ENCODE results near the gene HTN1. TPM values are rescaled to one million over a fixed set of nuclear protein-coding genes. Genes with fewer than 3 reads are reported as not detected.
"Not testable (repeated sequence)": the region's sequence is repeated elsewhere in the genome, so short reads cannot be mapped to it uniquely, and the experiment has no call there.

Gene HTN1
- total RNA-seq = not detected

DNA sequence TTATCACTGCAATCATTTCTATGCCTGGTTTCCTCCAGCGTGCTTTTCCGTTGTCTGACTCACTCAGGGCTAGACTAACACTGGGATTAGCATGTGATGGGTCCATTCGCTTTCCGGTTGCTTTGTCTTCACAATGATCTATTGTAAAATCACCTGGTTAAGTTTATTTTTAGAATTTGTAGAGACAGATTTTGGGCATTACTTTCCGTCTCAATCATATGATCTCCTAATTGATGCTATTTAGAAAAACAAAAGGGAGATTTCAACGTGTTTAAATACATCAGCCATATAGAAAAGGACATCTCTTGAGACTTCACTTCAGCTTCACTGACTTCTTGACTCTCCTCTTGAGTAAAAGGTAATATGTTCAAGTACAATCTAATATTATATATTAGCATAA, at the start of gene HTN1:
TSS of gene HTN1 (plus strand) at position 301 of the 400 bp plus-strand sequence. CDS start 2,639 bp downstream, outside the sequence.
- not testable (repeated sequence) for H3K4me1 ChIP-seq (ENCODE audit: control insufficient read depth in 1 of 2, low read depth in 2 of 2); ATAC-seq (ENCODE audit: insufficient number of reproducible peaks, low FRiP score, low read depth); DNase-seq (ENCODE audit: low spot score)

DNA sequence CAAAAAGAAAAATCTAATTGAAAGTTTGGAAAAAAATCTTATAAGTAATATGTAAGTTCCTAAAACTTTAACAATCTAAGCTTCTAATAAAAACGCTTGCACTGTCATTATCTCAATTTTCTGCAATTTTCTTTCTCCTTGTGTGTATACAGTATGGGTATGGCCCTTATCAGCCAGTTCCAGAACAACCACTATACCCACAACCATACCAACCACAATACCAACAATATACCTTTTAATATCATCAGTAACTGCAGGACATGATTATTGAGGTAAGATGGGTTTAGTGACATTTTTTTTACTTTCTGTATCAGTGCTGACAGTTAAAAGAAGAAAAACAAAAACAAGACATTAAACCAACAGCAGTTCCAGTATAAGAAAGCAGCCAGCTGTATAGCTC, 49.5 kb upstream of the HTN1 start:
- Histone ChIP-seq H3K4me3 (no peak overlapping the region), H3K36me3 (no peaks in the 10 kb centered on the region), H3K27ac (no peak overlapping the region), H3K9me3 (no peaks in the 10 kb centered on the region), H3K4me1 (ENCODE audit: control insufficient read depth in 1 of 2, low read depth in 2 of 2) (no peaks in the 10 kb centered on the region), H3K27me3 (replicated peaks; ENCODE audit: insufficient read depth) (no peaks in the 10 kb centered on the region)
- no peak for DNase-seq (ENCODE audit: low spot score)
- TF ChIP-seq, protein P1, sequence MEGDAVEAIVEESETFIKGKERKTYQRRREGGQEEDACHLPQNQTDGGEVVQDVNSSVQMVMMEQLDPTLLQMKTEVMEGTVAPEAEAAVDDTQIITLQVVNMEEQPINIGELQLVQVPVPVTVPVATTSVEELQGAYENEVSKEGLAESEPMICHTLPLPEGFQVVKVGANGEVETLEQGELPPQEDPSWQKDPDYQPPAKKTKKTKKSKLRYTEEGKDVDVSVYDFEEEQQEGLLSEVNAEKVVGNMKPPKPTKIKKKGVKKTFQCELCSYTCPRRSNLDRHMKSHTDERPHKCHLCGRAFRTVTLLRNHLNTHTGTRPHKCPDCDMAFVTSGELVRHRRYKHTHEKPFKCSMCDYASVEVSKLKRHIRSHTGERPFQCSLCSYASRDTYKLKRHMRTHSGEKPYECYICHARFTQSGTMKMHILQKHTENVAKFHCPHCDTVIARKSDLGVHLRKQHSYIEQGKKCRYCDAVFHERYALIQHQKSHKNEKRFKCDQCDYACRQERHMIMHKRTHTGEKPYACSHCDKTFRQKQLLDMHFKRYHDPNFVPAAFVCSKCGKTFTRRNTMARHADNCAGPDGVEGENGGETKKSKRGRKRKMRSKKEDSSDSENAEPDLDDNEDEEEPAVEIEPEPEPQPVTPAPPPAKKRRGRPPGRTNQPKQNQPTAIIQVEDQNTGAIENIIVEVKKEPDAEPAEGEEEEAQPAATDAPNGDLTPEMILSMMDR (IDR thresholded peaks at IDR 0.05) = no peak
- no peak for ATAC-seq (ENCODE audit: insufficient number of reproducible peaks, low FRiP score, low read depth)

More for the DNA sequence above, at the start of gene HTN1:
- H3K27me3 ChIP-seq (replicated peaks; ENCODE audit: insufficient read depth); H3K9me3 ChIP-seq; H3K4me3 ChIP-seq; H3K36me3 ChIP-seq; H3K27ac ChIP-seq: not testable (repeated sequence)

DNA sequence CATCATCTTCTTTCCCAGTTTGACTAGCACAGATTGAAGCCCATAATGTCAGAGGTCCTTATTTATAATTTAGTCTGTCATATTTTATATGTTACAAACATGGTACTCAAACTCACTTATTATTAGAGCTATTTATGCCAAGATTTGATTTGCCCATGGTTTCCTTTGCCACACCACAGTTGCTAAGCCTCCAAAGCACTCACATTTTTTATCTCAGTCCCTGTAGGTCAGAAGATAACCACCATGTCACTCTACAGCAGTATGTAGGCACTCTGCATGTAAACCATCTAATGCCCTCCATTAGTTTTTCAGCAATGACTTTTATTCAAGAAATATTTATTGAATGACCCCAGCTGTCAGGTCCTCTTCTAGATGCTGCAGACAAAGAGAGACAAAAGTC, 47.7 kb upstream of the HTN1 start:
- ATAC-seq (ENCODE audit: insufficient number of reproducible peaks, low FRiP score, low read depth) (no peak), DNase-seq (ENCODE audit: low spot score) (no peak)
- Histone ChIP-seq H3K4me3 (no peak overlapping the region), H3K36me3 (no peaks in the 10 kb centered on the region), H3K9me3 (no peaks in the 10 kb centered on the region), H3K4me1 (ENCODE audit: control insufficient read depth in 1 of 2, low read depth in 2 of 2) (no peaks in the 10 kb centered on the region), H3K27ac (no peak overlapping the region), H3K27me3 (replicated peaks; ENCODE audit: insufficient read depth) (no peaks in the 10 kb centered on the region)
- TF ChIP-seq, protein P1 (IDR thresholded peaks at IDR 0.05) = no peak

DNA sequence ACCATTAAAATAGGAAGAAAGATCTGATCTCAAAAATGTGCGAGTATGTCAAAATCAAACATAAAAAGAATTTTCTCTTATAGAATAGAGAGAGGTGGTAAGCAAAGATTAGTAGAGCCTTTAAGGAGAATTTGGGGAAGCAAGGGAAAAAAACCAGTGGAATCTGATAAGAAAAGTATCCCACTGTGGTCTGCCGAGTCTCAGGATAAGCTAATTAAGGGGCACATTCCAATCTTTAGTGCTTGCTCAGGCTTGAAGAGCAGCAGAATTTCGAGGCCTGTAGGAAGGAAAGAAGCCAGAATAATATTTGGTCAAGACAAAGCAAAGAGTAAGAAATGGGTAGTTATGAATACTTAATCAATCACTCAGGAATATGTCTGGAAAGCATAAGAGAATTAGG, 41.5 kb upstream of the HTN1 start:
- ATAC-seq (ENCODE audit: insufficient number of reproducible peaks, low FRiP score, low read depth) = no peak

DNA sequence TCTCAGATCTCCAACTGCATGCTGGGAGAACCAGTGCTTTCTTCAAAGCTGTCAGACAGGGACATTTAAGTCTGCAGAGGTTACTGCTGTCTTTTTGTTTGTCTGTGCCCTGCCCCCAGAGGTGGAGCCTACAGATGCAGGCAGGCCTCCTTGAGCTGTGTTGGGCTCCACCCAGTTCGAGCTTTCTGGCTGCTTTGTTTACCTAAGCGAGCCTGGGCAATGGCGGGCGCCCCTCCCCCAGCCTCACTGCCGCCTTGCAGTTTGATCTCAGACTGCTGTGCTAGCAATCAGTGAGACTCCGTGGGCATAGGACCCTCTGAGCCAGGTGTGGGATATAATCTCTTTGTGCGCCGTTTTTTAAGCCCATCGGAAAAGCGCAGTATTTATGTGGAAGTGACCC, 31.2 kb upstream of the HTN1 start:
- H3K9me3 ChIP-seq; H3K27me3 ChIP-seq (replicated peaks; ENCODE audit: insufficient read depth); H3K4me3 ChIP-seq; ATAC-seq (ENCODE audit: insufficient number of reproducible peaks, low FRiP score, low read depth); H3K27ac ChIP-seq; H3K36me3 ChIP-seq; H3K4me1 ChIP-seq (ENCODE audit: control insufficient read depth in 1 of 2, low read depth in 2 of 2); DNase-seq (ENCODE audit: low spot score): not testable (repeated sequence)

More for the DNA sequence above, 41.5 kb upstream of the HTN1 start:
- Histone ChIP-seq H3K27ac (no peak overlapping the region), H3K4me3 (no peak overlapping the region), H3K36me3 (no peaks in the 10 kb centered on the region), H3K9me3 (no peaks in the 10 kb centered on the region), H3K4me1 (ENCODE audit: control insufficient read depth in 1 of 2, low read depth in 2 of 2) (no peaks in the 10 kb centered on the region), H3K27me3 (replicated peaks; ENCODE audit: insufficient read depth) (no peaks in the 10 kb centered on the region)
- no peak for DNase-seq (ENCODE audit: low spot score)
- TF ChIP-seq, protein P1 (IDR thresholded peaks at IDR 0.05) = no peak

DNA sequence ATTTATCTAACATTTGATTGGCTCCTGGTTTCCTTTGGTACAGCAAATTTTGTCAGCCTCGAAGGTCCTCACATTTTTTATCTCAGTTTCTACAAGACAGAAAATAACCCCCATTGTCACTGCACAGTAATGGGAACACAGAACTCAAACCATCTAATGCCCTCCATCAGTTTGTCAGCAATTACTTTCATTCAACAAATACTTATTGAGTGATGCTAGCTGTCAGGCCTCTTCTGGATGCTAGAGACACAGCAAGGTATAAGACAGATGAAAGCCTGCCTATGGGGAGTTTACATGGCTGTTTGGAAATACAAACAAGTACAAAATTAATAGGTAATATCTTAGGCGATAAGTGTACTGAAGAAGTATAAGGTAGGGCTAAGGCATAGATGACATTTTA, 27.0 kb upstream of the HTN1 start:
- no peak for ATAC-seq (ENCODE audit: insufficient number of reproducible peaks, low FRiP score, low read depth)
- H3K9me3 ChIP-seq = no peaks in the 10 kb centered on the region
- TF ChIP-seq, protein P1 (IDR thresholded peaks at IDR 0.05) = no peak
- H3K4me3 ChIP-seq = no peak overlapping the region
- no peaks in the 10 kb centered on the region for H3K27me3 ChIP-seq (replicated peaks; ENCODE audit: insufficient read depth)
- DNase-seq (ENCODE audit: low spot score) = no peak
- no peaks in the 10 kb centered on the region for H3K4me1 ChIP-seq (ENCODE audit: control insufficient read depth in 1 of 2, low read depth in 2 of 2)
- no peak overlapping the region for H3K27ac ChIP-seq
- H3K36me3 ChIP-seq = no peaks in the 10 kb centered on the region
